ENCODE data around the gene PCSK4.

PCSK4 gene

GRCh38 chr19:1518471-1518870, 28.3 kb upstream of the PCSK4 start:
- TF ChIP-seq, protein P1, sequence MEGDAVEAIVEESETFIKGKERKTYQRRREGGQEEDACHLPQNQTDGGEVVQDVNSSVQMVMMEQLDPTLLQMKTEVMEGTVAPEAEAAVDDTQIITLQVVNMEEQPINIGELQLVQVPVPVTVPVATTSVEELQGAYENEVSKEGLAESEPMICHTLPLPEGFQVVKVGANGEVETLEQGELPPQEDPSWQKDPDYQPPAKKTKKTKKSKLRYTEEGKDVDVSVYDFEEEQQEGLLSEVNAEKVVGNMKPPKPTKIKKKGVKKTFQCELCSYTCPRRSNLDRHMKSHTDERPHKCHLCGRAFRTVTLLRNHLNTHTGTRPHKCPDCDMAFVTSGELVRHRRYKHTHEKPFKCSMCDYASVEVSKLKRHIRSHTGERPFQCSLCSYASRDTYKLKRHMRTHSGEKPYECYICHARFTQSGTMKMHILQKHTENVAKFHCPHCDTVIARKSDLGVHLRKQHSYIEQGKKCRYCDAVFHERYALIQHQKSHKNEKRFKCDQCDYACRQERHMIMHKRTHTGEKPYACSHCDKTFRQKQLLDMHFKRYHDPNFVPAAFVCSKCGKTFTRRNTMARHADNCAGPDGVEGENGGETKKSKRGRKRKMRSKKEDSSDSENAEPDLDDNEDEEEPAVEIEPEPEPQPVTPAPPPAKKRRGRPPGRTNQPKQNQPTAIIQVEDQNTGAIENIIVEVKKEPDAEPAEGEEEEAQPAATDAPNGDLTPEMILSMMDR (IDR thresholded peaks at IDR 0.05), result no peak
- intact Hi-C loops (cut with DNase I; ENCODE audit: low total_unique reads), result no loop called here
- H3K9me3 ChIP-seq, result no peaks in the 10 kb centered on the region
- peaks cover 0 to 63% of the 10 kb centered on the region in 2 donors for H3K27me3 ChIP-seq
- peaks cover 0 to 5% (median 3%) of the 10 kb centered on the region in 4 donors for H3K4me1 ChIP-seq
- H3K27ac ChIP-seq, result no peak overlapping the region
- no peak for DNase-seq
- no peak overlapping the region for H3K4me3 ChIP-seq
- no peaks in the 10 kb centered on the region for H3K36me3 ChIP-seq

DNA sequence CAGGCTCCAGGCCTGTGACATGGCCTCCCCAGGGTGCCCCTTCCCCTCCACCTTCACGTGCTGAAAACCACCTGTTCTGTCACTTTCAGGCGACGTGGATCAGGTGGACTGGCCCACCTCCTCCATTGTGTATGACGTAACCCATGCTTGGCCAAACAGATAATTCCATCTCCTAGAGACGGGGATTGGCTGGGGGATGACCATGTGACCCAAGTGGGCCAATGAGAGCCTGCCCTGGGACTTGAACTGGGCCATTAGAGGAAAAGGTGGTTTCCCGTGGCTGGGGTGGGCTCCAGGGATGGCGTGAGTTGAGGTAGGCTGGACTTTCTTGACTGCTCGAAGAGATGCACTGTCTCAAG, 26.2 kb upstream of the PCSK4 start:
- TF ChIP-seq, protein P1 (IDR thresholded peaks at IDR 0.05), result no peak
- peaks cover 0 to 69% of the 10 kb centered on the region in 2 donors for H3K27me3 ChIP-seq
- peaks cover 0 to 26% (median 11%) of the 10 kb centered on the region in 4 donors for H3K4me1 ChIP-seq
- intact Hi-C loops (cut with DNase I; ENCODE audit: low total_unique reads), result no loop called here
- no peak for DNase-seq
- H3K4me3 ChIP-seq, result no peak overlapping the region
- no peak overlapping the region for H3K27ac ChIP-seq
- no peaks in the 10 kb centered on the region for H3K9me3 ChIP-seq
- no peaks in the 10 kb centered on the region for H3K36me3 ChIP-seq

- no peaks in the 10 kb centered on the region for H3K36me3 ChIP-seq
- intact Hi-C loops (cut with DNase I; ENCODE audit: low total_unique reads), result no loop called here
- TF ChIP-seq, protein P1 (IDR thresholded peaks at IDR 0.05), result no peak
- no peak for DNase-seq
- peaks cover 0 to 76% of the 10 kb centered on the region in 2 donors for H3K27me3 ChIP-seq
- H3K9me3 ChIP-seq, result no peaks in the 10 kb centered on the region
- peaks cover 0 to 27% (median 11%) of the 10 kb centered on the region in 4 donors for H3K4me1 ChIP-seq
- no peak overlapping the region for H3K4me3 ChIP-seq
- H3K27ac ChIP-seq, result no peak overlapping the region
Observed at GRCh38 chr19:1514986-1515721, 25.0 kb upstream of the PCSK4 start.

DNA sequence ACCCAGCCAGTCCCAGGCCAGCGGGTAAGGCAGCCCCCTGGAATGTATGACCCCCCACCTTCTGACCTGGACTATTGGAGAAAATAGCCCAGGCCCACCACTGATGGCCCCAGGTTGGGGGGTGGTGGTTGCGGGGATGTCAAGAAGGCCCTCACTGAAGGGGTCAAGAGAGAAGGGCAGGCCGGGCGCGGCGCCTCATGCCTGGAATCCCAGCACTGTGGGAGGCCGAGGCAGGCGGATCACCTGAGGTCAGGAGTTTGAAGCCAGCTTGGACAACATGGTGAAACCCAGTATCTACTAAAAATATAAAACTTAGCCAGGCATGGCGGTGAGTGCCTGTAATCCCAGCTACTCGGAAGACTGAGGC, 24.1 kb upstream of the PCSK4 start:
- no peak overlapping the region for H3K4me3 ChIP-seq
- H3K27ac ChIP-seq, result no peak overlapping the region
- peaks cover 0 to 71% of the 10 kb centered on the region in 2 donors for H3K27me3 ChIP-seq
- DNase-seq, result no peak
- TF ChIP-seq, protein P1 (IDR thresholded peaks at IDR 0.05), result no peak
- no peaks in the 10 kb centered on the region for H3K36me3 ChIP-seq
- H3K4me1 ChIP-seq, result peaks cover 0 to 27% (median 11%) of the 10 kb centered on the region in 4 donors
- intact Hi-C loops (cut with DNase I; ENCODE audit: low total_unique reads), result no loop called here
- no peaks in the 10 kb centered on the region for H3K9me3 ChIP-seq

- DNase-seq, result no peak
- peak overlapping the region; percentile 15 to 51 for H3K27ac ChIP-seq
- H3K9me3 ChIP-seq, result peaks cover 0 to 2% (median 0%) of the 10 kb centered on the region in 3 donors
- peaks cover 0 to 27% (median 11%) of the 10 kb centered on the region in 4 donors for H3K4me1 ChIP-seq
- intact Hi-C loops (cut with DNase I; ENCODE audit: low total_unique reads), result no loop called here
- TF ChIP-seq, protein P1 (IDR thresholded peaks at IDR 0.05), result peak; percentile 30 to 48
- H3K36me3 ChIP-seq, result no peaks in the 10 kb centered on the region
- peaks cover 0 to 67% of the 10 kb centered on the region in 2 donors for H3K27me3 ChIP-seq
- H3K4me3 ChIP-seq, result peak overlapping the region; percentile 44 to 59
Observed at GRCh38 chr19:1513499-1514294, 23.5 kb upstream of the PCSK4 start.

Measured in tibial artery (tissue), 4 donors.